ENCODE results near the gene TAS1R2. TPM values are rescaled to one million over a fixed set of nuclear protein-coding genes. Genes with fewer than 3 reads are reported as not detected.

The TAS1R2 gene
- total and polyA plus RNA-seq, 2 experiments from 2014 or later = not detected

- Histone ChIP-seq H3K9me2 (ENCODE audit: insufficient read depth) (no peaks in the 10 kb centered on the region), H3K27me3 (ENCODE audit: insufficient read depth) (no peaks in the 10 kb centered on the region)
- H3K4me3 Mint-ChIP-seq = peak overlapping the region; percentile 91
These were observed 41.9 kb upstream of the TAS1R2 start for GRCh38 chr1:18901147-18901951.

More at GRCh38 chr1:18901147-18901951, 41.9 kb upstream of the TAS1R2 start:
- Histone ChIP-seq H2AFZ (no peak overlapping the region), H3K27ac (ENCODE audit: low read depth) (no peak overlapping the region), H3K4me2 (peak overlapping the region; percentile 95), H3F3A (replicated peaks; ENCODE audit: low read depth) (no peaks in the 10 kb centered on the region), H3K4me1 (ENCODE audit: insufficient read depth) (peaks cover 12% of the 10 kb centered on the region), H4K20me1 (replicated peaks; ENCODE audit: insufficient read depth) (no peaks in the 10 kb centered on the region; the same call in 1 of the 2 replicates), H3K79me2 (replicated peaks; ENCODE audit: insufficient read depth) (peaks cover 12% of the 10 kb centered on the region), H3K4me3 (peak overlapping the region; percentile 98), H3K36me3 (ENCODE audit: insufficient read depth) (no peaks in the 10 kb centered on the region)
- no peak for DNase-seq (ENCODE audit: low spot score)
- H3K9me3 Mint-ChIP-seq = no peaks in the 10 kb centered on the region; the same call in 2 of the 3 replicates
- ATAC-seq = no peak
- TF ChIP-seq JUNB (IDR thresholded peaks at IDR 0.05; ENCODE audit: unreplicated experiment) (no peak), EZH2phosphoT487 (IDR thresholded peaks at IDR 0.05; ENCODE audit: unreplicated experiment) (no peak), ZNF331 (CRISPR knock-in tag; IDR thresholded peaks at IDR 0.05; ENCODE audit: low read depth) (no peak), CREB1 (CRISPR knock-in tag; IDR thresholded peaks at IDR 0.05; ENCODE audit: low read depth) (no peak), EZH2 (IDR thresholded peaks at IDR 0.05; ENCODE audit: low read depth, unreplicated experiment) (no peak), POLR2AphosphoS5 (IDR thresholded peaks at IDR 0.05; ENCODE audit: low read depth) (no peak), CTCF (conservative IDR thresholded peaks at IDR 0.05; ENCODE audit: low read depth in 2 of 2) (no peak), NANOG (IDR thresholded peaks at IDR 0.05; ENCODE audit: borderline replicate concordance) (no peak)
- TF ChIP-seq, protein P1, sequence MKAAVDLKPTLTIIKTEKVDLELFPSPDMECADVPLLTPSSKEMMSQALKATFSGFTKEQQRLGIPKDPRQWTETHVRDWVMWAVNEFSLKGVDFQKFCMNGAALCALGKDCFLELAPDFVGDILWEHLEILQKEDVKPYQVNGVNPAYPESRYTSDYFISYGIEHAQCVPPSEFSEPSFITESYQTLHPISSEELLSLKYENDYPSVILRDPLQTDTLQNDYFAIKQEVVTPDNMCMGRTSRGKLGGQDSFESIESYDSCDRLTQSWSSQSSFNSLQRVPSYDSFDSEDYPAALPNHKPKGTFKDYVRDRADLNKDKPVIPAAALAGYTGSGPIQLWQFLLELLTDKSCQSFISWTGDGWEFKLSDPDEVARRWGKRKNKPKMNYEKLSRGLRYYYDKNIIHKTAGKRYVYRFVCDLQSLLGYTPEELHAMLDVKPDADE (IDR thresholded peaks at IDR 0.05) = no peak
- TF ChIP-seq, protein P2, sequence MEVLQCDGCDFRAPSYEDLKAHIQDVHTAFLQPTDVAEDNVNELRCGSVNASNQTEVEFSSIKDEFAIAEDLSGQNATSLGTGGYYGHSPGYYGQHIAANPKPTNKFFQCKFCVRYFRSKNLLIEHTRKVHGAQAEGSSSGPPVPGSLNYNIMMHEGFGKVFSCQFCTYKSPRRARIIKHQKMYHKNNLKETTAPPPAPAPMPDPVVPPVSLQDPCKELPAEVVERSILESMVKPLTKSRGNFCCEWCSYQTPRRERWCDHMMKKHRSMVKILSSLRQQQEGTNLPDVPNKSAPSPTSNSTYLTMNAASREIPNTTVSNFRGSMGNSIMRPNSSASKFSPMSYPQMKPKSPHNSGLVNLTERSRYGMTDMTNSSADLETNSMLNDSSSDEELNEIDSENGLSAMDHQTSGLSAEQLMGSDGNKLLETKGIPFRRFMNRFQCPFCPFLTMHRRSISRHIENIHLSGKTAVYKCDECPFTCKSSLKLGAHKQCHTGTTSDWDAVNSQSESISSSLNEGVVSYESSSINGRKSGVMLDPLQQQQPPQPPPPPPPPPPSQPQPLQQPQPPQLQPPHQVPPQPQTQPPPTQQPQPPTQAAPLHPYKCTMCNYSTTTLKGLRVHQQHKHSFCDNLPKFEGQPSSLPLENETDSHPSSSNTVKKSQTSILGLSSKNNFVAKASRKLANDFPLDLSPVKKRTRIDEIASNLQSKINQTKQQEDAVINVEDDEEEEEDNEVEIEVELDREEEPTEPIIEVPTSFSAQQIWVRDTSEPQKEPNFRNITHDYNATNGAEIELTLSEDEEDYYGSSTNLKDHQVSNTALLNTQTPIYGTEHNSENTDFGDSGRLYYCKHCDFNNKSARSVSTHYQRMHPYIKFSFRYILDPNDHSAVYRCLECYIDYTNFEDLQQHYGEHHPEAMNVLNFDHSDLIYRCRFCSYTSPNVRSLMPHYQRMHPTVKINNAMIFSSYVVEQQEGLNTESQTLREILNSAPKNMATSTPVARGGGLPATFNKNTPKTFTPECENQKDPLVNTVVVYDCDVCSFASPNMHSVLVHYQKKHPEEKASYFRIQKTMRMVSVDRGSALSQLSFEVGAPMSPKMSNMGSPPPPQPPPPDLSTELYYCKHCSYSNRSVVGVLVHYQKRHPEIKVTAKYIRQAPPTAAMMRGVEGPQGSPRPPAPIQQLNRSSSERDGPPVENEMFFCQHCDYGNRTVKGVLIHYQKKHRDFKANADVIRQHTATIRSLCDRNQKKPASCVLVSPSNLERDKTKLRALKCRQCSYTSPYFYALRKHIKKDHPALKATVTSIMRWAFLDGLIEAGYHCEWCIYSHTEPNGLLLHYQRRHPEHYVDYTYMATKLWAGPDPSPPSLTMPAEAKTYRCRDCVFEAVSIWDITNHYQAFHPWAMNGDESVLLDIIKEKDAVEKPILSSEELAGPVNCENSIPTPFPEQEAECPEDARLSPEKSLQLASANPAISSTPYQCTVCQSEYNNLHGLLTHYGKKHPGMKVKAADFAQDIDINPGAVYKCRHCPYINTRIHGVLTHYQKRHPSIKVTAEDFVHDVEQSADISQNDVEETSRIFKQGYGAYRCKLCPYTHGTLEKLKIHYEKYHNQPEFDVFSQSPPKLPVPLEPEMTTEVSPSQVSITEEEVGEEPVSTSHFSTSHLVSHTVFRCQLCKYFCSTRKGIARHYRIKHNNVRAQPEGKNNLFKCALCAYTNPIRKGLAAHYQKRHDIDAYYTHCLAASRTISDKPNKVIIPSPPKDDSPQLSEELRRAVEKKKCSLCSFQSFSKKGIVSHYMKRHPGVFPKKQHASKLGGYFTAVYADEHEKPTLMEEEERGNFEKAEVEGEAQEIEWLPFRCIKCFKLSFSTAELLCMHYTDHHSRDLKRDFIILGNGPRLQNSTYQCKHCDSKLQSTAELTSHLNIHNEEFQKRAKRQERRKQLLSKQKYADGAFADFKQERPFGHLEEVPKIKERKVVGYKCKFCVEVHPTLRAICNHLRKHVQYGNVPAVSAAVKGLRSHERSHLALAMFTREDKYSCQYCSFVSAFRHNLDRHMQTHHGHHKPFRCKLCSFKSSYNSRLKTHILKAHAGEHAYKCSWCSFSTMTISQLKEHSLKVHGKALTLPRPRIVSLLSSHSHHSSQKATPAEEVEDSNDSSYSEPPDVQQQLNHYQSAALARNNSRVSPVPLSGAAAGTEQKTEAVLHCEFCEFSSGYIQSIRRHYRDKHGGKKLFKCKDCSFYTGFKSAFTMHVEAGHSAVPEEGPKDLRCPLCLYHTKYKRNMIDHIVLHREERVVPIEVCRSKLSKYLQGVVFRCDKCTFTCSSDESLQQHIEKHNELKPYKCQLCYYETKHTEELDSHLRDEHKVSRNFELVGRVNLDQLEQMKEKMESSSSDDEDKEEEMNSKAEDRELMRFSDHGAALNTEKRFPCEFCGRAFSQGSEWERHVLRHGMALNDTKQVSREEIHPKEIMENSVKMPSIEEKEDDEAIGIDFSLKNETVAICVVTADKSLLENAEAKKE (CRISPR knock-in tag; IDR thresholded peaks at IDR 0.05) = no peak
- H3K27me3 Mint-ChIP-seq (ENCODE audit: insufficient read depth, low read depth, poor library complexity) = peaks cover 10% of the 10 kb centered on the region
- peaks cover 4% of the 10 kb centered on the region; the same call in 1 of the 3 replicates for H3K36me3 Mint-ChIP-seq (ENCODE audit: low read depth)
- H3K27ac Mint-ChIP-seq = peak overlapping the region; percentile 96
- peaks cover 18% of the 10 kb centered on the region for H3K4me1 Mint-ChIP-seq

All from GM23338 (cell line).